Liver (tissue), 9 donors: ENCODE data around the gene RELN. TPM values are rescaled to one million over a fixed set of nuclear protein-coding genes. Genes with fewer than 3 reads are reported as not detected.

Experiments
- DNase-seq: peaks from one replicate; pipeline ENCODE4 v3.0.0-alpha.2; 2017; ENCODE audit warnings: low spot score
- H3K27ac ChIP-seq, 2 donors: one replicate each; pipeline ENCODE4 v1.7.0; 2013; ENCODE audit warnings: inconsistent platforms in 2 of 2, low read length in 2 of 2, control low read depth in 1 of 2, low read depth in 1 of 2, mild to moderate bottlenecking in 1 of 2
- H3K27me3 ChIP-seq, 4 donors: one replicate each; pipeline versions ENCODE4 v1.6.1 to v1.7.0; 2013; ENCODE audit warnings: low read length in 3 of 4, inconsistent platforms in 1 of 4, mild to moderate bottlenecking in 1 of 4, moderate library complexity in 1 of 4; ENCODE audit not compliant: control insufficient read depth in 4 of 4, insufficient read depth in 4 of 4
- H3K36me3 ChIP-seq, 4 donors: one replicate each; pipeline versions ENCODE4 v1.6.1 to v1.7.0; 2013; ENCODE audit warnings: low read length in 3 of 4, mild to moderate bottlenecking in 3 of 4, low read depth in 1 of 4, moderate library complexity in 1 of 4; ENCODE audit not compliant: control insufficient read depth in 4 of 4, insufficient read depth in 3 of 4
- H3K4me1 ChIP-seq, 4 donors: one replicate each; pipeline versions ENCODE4 v1.6.1 to v1.7.0; 2013; ENCODE audit warnings: low read length in 3 of 4, mild to moderate bottlenecking in 3 of 4, moderate library complexity in 1 of 4; ENCODE audit not compliant: control insufficient read depth in 4 of 4, insufficient read depth in 4 of 4
- H3K4me3 ChIP-seq, 3 donors: one replicate each; pipeline versions ENCODE4 v1.6.1 to v1.7.0; 2013; ENCODE audit warnings: low read length in 3 of 3, control low read depth in 1 of 3, low read depth in 1 of 3, mild to moderate bottlenecking in 1 of 3
- H3K9ac ChIP-seq, 2 donors: one replicate each; pipeline ENCODE4 v1.7.0; 2013; ENCODE audit warnings: low read length in 2 of 2, mild to moderate bottlenecking in 2 of 2, moderate library complexity in 2 of 2, control low read depth in 1 of 2, low read depth in 1 of 2
- H3K9me3 ChIP-seq, 4 donors: one replicate each; pipeline versions ENCODE4 v1.6.1 to v1.7.0; 2013; ENCODE audit warnings: low read length in 3 of 4; ENCODE audit not compliant: control insufficient read depth in 4 of 4
- EGR1 ChIP-seq, 2 donors: IDR thresholded peaks; 2 replicates each; pipeline ENCODE4 v1.6.1; 2016 to 2018; ENCODE audit warnings: antibody characterized with exemption in 2 of 2, low read depth in 2 of 2
- FOXA1 ChIP-seq: IDR thresholded peaks from 2 replicates; pipeline ENCODE4 v1.6.1; 2016; ENCODE audit warnings: antibody characterized with exemption
- FOXA2 ChIP-seq: IDR thresholded peaks from 2 replicates; pipeline ENCODE4 v1.6.1; 2016; ENCODE audit warnings: antibody characterized with exemption
- GABPA ChIP-seq, 2 donors: IDR thresholded peaks in 1 of 2; conservative IDR thresholded peaks in 1 of 2; 2 replicates each; pipeline ENCODE4 v1.6.1; 2016; ENCODE audit warnings: antibody characterized with exemption in 2 of 2, mild to moderate bottlenecking in 1 of 2, moderate library complexity in 1 of 2
- HNF4A ChIP-seq, 2 donors: conservative IDR thresholded peaks; 2 replicates each; pipeline ENCODE4 v1.6.1; 2016; ENCODE audit warnings: antibody characterized with exemption in 2 of 2, mild to moderate bottlenecking in 2 of 2
- HNF4G ChIP-seq: IDR thresholded peaks from 2 replicates; pipeline ENCODE4 v1.6.1; 2016; ENCODE audit warnings: antibody characterized with exemption
- JUND ChIP-seq, 2 donors: IDR thresholded peaks; 2 replicates each; pipeline ENCODE4 v1.6.1; 2016; ENCODE audit warnings: antibody characterized with exemption in 2 of 2
- NR2F2 ChIP-seq: IDR thresholded peaks from 2 replicates; pipeline ENCODE4 v1.6.1; 2016; ENCODE audit warnings: antibody characterized with exemption
- RAD21 ChIP-seq, 2 donors: IDR thresholded peaks; 2 replicates each; pipeline ENCODE4 v1.6.1; 2016; ENCODE audit warnings: antibody characterized with exemption in 2 of 2, mild to moderate bottlenecking in 2 of 2
- RXRA ChIP-seq, 2 donors: IDR thresholded peaks; 2 replicates each; pipeline ENCODE4 v1.6.1; 2017 to 2018; ENCODE audit warnings: antibody characterized with exemption in 2 of 2, mild to moderate bottlenecking in 1 of 2
- SP1 ChIP-seq: IDR thresholded peaks from 2 replicates; pipeline ENCODE4 v1.6.1; 2018; ENCODE audit warnings: antibody characterized with exemption, mild to moderate bottlenecking
- TAF1 ChIP-seq: conservative IDR thresholded peaks from 2 replicates; pipeline ENCODE4 v1.6.1; 2016; ENCODE audit warnings: antibody characterized with exemption, mild to moderate bottlenecking
- YY1 ChIP-seq: IDR thresholded peaks from 2 replicates; pipeline ENCODE4 v1.6.1; 2016; ENCODE audit warnings: antibody characterized with exemption, mild to moderate bottlenecking
- WGBS: extraction: QIAGEN DNeasy Blood & Tissue Kit; methylation state at CpG from one replicate; pipeline ENCODE4 v1.1.7; 2013; 5-methylcytosine and 5-hydroxymethylcytosine counted together
- polyA plus RNA-seq, 2 donors: library from polyadenylated mRNA; stranded (reverse) in 1 of 2; unstranded in 1 of 2; fragments of 200-250 nt in 1 of 2; fragments of >200 nt in 1 of 2; fragmentation: Nextera tagmentation in 1 of 2; extraction: Ambion mirVana in 1 of 2; gene quantifications; one replicate each; pipeline versions ENCODE4 v1.2.1 to v1.2.3, GENCODE V29; 2013 to 2015
- total RNA-seq, 2 donors: library from RNA; depleted of rRNA; stranded (reverse); fragments of >200 nt; gene quantifications; one replicate each; pipeline ENCODE4 v1.2.3, GENCODE V29; 2014
- TF ChIP-seq, protein P1 (sequence below): IDR thresholded peaks from 2 replicates; pipeline ENCODE4 v1.6.1; 2016; ENCODE audit warnings: antibody characterized with exemption, mild to moderate bottlenecking
- TF ChIP-seq, protein P2 (sequence below): IDR thresholded peaks from 2 replicates; pipeline ENCODE4 v1.6.1; 2016; ENCODE audit warnings: antibody characterized with exemption
- TF ChIP-seq, protein P3 (sequence below): fragments of 150-350 bp; IDR thresholded peaks from 2 replicates; pipeline ENCODE4 v1.5.1; 2017; ENCODE audit warnings: improper control_type of control experiment, low read depth, low read length; ENCODE audit not compliant: missing input control
- TF ChIP-seq, protein P4 (sequence below): IDR thresholded peaks from 2 replicates; pipeline ENCODE4 v1.6.1; 2016; ENCODE audit warnings: antibody characterized with exemption
- TF ChIP-seq, protein P5 (sequence below): IDR thresholded peaks from 2 replicates; pipeline ENCODE4 v1.6.1; 2016; ENCODE audit warnings: antibody characterized with exemption
- donor health status: healthy.
- donor health status: healthy.
- donor health status: healthy.
- donor health status: healthy.
- donor health status: healthy.

Gene RELN
- total and polyA plus RNA-seq, 4 donors = 10.0 to 69.8 (median 28.4) TPM

DNA sequence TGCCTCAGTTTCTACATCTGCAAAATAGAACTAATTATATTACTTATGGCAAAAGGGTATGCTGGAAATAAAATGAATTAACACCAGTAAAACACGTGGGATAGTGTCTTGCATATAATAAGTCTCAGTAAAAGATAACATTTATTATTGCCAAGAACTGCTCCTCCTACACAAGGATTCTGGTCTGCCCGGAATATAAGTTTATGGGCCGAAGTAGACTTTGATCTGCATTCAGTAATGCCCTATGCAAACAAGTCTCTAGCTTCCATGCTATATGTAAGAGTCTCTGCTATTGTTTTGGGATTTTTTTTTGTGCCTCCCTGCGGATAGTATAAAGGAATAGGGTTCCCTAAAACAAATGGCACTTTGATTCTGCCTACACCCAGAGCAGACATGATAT is 417.9 kb downstream of the RELN start:
- Histone ChIP-seq H3K27ac (no peak overlapping the region), H3K9ac (no peak overlapping the region), H3K27me3 (no peaks in the 10 kb centered on the region), H3K4me3 (no peak overlapping the region), H3K4me1 (no peaks in the 10 kb centered on the region), H3K36me3 (no peaks in the 10 kb centered on the region), H3K9me3 (no peaks in the 10 kb centered on the region)
- WGBS = 57% methylated on average over 4 of the region's 4 CpGs
- no peak for TF ChIP-seq RAD21 (IDR thresholded peaks at IDR 0.05)
- TF ChIP-seq, protein P1, sequence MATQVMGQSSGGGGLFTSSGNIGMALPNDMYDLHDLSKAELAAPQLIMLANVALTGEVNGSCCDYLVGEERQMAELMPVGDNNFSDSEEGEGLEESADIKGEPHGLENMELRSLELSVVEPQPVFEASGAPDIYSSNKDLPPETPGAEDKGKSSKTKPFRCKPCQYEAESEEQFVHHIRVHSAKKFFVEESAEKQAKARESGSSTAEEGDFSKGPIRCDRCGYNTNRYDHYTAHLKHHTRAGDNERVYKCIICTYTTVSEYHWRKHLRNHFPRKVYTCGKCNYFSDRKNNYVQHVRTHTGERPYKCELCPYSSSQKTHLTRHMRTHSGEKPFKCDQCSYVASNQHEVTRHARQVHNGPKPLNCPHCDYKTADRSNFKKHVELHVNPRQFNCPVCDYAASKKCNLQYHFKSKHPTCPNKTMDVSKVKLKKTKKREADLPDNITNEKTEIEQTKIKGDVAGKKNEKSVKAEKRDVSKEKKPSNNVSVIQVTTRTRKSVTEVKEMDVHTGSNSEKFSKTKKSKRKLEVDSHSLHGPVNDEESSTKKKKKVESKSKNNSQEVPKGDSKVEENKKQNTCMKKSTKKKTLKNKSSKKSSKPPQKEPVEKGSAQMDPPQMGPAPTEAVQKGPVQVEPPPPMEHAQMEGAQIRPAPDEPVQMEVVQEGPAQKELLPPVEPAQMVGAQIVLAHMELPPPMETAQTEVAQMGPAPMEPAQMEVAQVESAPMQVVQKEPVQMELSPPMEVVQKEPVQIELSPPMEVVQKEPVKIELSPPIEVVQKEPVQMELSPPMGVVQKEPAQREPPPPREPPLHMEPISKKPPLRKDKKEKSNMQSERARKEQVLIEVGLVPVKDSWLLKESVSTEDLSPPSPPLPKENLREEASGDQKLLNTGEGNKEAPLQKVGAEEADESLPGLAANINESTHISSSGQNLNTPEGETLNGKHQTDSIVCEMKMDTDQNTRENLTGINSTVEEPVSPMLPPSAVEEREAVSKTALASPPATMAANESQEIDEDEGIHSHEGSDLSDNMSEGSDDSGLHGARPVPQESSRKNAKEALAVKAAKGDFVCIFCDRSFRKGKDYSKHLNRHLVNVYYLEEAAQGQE = no peak
- no peak for TF ChIP-seq SP1
- no peak for TF ChIP-seq JUND (IDR thresholded peaks at IDR 0.05)
- TF ChIP-seq, protein P2, sequence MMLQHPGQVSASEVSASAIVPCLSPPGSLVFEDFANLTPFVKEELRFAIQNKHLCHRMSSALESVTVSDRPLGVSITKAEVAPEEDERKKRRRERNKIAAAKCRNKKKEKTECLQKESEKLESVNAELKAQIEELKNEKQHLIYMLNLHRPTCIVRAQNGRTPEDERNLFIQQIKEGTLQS = no peak
- TF ChIP-seq, protein P3, sequence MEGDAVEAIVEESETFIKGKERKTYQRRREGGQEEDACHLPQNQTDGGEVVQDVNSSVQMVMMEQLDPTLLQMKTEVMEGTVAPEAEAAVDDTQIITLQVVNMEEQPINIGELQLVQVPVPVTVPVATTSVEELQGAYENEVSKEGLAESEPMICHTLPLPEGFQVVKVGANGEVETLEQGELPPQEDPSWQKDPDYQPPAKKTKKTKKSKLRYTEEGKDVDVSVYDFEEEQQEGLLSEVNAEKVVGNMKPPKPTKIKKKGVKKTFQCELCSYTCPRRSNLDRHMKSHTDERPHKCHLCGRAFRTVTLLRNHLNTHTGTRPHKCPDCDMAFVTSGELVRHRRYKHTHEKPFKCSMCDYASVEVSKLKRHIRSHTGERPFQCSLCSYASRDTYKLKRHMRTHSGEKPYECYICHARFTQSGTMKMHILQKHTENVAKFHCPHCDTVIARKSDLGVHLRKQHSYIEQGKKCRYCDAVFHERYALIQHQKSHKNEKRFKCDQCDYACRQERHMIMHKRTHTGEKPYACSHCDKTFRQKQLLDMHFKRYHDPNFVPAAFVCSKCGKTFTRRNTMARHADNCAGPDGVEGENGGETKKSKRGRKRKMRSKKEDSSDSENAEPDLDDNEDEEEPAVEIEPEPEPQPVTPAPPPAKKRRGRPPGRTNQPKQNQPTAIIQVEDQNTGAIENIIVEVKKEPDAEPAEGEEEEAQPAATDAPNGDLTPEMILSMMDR = no peak
- TF ChIP-seq, protein P4, sequence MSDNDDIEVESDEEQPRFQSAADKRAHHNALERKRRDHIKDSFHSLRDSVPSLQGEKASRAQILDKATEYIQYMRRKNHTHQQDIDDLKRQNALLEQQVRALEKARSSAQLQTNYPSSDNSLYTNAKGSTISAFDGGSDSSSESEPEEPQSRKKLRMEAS = no peak
- no peak for TF ChIP-seq EGR1 (IDR thresholded peaks at IDR 0.05; ENCODE audit: low read depth in 2 of 2)
- no peak for TF ChIP-seq HNF4A (conservative IDR thresholded peaks at IDR 0.05)
- TF ChIP-seq, protein P5, sequence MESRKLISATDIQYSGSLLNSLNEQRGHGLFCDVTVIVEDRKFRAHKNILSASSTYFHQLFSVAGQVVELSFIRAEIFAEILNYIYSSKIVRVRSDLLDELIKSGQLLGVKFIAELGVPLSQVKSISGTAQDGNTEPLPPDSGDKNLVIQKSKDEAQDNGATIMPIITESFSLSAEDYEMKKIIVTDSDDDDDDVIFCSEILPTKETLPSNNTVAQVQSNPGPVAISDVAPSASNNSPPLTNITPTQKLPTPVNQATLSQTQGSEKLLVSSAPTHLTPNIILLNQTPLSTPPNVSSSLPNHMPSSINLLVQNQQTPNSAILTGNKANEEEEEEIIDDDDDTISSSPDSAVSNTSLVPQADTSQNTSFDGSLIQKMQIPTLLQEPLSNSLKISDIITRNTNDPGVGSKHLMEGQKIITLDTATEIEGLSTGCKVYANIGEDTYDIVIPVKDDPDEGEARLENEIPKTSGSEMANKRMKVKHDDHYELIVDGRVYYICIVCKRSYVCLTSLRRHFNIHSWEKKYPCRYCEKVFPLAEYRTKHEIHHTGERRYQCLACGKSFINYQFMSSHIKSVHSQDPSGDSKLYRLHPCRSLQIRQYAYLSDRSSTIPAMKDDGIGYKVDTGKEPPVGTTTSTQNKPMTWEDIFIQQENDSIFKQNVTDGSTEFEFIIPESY = no peak
- no peak for TF ChIP-seq NR2F2
- no peak for TF ChIP-seq TAF1
- no peak for TF ChIP-seq FOXA1
- TF ChIP-seq RXRA (IDR thresholded peaks at IDR 0.05) = no peak
- no peak for TF ChIP-seq FOXA2
- TF ChIP-seq GABPA (IDR thresholded peaks at IDR 0.05 in 1 of 2, conservative IDR thresholded peaks at IDR 0.05 in 1 of 2) = no peak
- no peak for TF ChIP-seq HNF4G
- TF ChIP-seq YY1 = no peak
- no peak for DNase-seq
